Dermis microvascular lymphatic vessel endothelial cell (primary cell): Measurements from ENCODE around the gene RPL22. TPM values are rescaled to one million over a fixed set of nuclear protein-coding genes. Genes with fewer than 3 reads are reported as not detected.

Experiments used
- DNase-seq, 2 donors: peaks; one replicate each; pipeline versions ENCODE4 v3.0.0 to v3.0.0-alpha.2; 2010; ENCODE audit warnings: low read depth in 2 of 2
- total RNA-seq: library from RNA; depleted of rRNA; stranded (reverse); fragments of >200 nt; gene quantifications from 2 replicates; pipeline ENCODE4 v1.2.1, GENCODE V29; 2014

Gene RPL22
- total RNA-seq, 1 donor from 2014 or later = 132 TPM

DNA sequence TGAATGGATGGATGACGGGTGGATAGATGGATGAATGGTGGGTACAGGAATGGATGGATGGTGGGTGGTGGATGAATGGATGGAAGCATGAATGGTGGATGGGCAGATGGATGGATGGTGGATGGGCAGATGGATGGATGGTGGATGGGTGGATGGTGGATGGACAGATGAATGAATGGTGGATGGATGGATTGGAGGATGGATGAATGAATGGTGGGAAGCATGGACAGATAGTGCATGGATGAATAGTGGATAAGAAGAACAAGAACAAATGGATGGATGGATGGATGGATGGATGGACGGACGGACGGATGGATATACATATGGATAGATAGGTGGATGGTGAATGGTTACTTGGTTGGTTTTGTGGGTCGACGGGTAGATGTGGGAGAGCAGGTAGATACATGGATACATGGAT lies 24.0 kb downstream of the RPL22 start:
- no peak for DNase-seq

DNA sequence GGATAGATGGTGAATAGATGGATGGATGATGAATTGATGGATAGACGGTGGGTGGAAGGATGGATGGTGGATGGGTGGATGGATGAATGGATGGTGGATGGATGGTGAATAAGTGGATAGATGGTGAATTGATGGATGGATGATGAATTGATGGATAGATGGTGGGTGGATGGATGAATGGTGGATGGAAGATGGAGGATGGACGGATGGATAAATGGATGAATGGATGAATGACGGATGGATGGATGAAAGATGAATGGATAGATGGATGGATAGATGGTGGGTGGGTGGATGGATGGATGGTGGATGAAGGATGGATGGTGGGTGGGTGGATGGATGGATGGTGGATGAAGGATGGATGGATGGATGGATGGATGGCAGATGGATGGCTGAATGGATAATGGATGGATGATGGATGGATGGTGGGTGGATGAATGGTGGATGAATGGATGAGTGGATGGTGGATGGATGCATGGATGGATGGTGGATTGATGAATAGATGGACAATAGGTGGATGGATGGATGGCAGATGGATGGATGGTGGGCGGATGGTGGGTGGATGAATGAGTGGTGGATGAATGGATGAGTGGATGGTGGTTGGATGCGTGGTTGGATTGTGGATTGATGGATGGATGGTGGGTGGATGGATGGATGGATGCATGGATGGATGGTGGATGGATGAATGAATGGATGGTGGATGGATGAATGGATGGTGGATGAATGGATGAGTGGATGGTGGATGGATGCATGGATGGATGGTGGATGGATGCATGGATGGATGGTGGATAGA lies 24.6 kb downstream of the RPL22 start:
- no peak for DNase-seq

DNA sequence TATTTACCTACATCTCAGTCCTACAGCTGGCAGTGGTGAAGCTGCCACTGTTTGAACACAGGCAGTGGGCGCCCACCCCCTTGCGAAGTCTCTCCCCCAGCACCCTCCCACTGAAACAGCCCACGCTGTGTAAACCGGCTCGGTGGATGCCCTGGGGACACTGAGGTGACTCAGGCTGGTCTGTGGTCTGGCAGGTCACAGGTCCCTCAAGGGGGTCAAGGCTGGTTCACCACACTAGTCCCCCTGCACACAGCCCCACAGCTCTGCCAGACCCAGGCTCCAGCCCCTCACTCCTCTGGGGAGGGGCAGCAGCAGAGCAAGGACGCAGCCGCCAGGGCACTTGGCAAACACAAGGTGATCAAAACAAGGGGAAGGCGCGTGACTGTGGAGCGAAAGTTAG lies 26.8 kb downstream of the RPL22 start:
- DNase-seq = no peak

DNA sequence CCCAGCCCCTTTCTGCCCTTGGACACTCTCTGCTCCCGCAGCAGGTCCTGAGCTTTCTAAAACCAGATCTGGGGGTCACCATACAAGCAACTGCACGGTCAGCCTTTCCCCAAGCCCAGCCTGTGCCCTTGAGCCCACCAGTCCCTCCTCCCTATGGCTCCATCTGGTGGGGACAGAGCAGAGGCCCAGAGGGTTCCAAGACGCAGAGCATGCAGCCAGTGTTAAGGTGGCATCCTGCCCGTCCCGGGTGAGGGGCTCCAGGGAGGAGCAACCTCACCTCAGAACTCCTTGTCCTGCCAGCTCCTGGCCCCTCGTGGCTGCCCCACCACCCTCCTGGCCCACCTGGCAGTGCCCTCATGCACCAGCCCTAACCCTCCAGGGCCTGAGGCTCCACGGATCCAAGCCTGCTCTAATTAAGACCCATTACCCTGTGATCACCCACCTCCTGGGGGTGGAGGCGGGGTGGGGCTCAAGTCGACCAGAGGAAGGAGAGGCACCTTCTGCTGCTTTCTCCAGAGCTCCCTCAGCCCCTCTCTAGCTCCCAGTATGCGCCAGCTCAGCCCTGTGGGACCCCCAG lies 27.8 kb downstream of the RPL22 start:
- DNase-seq = peak in 1 of 2 donors; percentile 37

DNA sequence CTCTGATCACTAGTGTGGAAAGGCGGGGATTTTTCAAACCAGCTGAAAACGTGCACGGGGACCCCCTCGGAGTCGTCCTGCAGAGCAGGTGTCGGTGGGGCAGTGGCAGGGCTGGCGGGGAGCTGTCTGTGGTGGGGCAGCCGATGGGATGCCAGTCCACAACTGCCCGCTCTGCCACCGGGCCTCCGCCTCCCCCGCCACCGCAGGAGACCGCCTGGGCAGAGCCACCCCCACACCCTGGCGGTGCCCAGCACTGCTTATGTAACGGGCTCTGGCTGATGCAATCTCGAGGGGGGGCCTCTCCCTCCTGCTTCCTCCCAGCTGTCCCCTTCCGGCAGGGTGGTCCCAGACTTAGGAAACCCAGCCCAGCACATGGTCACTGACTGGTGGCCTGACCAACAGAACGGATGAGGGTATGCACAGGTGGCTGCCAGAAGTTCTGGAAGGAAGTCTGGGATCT lies 28.6 kb downstream of the RPL22 start:
- no peak for DNase-seq

DNA sequence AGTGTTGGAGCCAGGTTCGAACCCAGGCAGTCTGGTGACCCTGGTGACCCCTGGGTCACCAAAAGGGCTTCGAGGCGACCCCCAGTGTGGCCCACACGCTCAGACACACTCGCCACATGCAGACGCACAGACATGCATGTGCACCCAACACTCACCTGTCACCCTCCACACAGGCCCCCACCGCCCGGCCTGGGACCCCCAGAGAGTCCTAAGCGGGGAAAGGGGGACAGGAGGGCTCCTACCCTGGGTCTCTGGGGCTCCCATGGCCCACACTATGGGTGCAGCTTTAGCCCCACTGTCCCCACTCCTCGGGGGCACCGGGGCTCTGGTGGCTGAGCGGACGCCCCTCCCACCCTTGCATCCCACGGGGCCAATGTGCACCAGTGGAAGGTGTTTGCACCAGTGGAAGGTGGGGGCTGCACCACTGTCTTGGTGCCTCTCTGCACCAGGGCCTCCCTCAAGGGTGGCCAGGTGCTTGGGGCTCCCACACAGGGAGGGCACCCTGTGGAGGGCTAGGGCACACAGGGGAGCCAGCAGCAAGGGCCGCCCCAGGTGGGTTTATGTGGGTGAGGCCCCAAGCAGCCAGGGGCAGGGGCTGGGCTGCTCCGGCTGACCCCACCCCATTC lies 29.2 kb downstream of the RPL22 start:
- no peak for DNase-seq

DNA sequence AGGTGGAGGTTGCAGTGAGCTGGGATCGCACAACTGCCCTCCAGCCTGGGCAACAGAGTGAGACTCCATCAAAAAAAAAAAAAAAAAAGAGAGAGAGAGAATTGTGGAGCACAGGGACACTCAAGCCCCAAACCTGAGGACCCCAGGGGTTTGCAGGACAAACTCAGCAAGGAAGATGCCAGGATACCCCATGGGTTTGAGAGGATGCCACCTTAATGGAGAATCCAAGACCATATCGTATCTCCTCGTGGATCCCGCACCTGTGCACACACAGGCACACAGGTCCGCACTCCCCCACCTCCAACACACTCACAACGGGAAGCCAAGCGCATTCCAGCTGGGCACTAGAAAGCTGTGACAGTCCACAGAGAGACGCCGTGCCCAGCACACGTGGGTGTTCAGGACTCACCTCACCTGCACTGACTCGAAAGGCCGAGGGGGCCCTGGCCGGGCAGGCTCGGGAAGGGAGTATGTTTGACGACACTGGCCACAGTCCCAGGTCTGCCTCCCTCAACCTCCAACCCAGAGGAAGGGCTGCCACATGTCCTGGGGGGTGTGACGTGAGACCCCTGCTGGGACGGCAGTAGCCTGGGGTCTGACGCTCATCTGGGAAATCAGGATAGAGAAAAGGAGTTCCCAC lies 30.3 kb downstream of the RPL22 start:
- DNase-seq = no peak

DNA sequence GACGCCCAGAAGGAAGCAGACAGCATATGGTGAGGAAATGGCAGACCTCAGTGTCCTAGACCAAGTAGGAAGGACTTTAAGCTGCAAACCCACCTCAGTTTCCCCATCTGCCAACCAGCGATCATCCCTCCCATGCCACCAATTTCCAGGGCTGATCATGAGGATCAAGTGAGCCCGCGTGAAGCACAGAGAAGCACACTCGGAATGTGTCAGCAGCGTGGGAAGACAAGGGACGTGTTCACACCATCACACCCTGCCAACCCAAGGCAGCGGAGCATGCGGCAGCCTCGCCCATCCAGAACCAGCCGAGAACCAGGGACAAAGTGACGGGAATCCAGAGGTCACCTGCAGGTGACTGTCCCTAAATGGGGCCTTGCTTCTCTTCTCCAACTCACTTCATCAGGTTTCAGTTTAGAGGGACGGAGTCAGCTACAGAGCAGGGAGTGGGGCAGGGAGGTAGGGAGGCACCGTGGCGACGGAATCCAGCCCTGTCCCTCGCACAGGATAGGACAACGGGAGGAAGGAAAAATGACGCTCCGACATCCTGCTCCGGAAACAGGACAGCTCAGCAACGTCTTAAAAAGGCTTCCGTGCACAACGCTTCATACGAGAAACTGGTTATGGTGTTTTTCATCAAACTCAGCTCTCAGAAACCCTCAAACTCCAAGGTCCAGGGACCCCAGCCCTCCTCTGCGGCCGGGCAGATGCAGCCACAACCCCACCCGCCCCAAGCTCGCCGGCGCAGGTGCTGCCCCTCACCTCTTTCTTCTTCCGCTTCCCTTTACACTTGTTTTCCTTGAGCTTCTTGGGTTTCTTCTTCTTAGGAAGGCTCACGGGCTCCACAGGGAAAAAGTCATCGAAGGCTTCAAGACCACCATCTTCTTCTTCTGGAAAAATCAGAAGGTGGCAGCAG lies 31.7 kb downstream of the RPL22 start:
- DNase-seq = no peak

DNA sequence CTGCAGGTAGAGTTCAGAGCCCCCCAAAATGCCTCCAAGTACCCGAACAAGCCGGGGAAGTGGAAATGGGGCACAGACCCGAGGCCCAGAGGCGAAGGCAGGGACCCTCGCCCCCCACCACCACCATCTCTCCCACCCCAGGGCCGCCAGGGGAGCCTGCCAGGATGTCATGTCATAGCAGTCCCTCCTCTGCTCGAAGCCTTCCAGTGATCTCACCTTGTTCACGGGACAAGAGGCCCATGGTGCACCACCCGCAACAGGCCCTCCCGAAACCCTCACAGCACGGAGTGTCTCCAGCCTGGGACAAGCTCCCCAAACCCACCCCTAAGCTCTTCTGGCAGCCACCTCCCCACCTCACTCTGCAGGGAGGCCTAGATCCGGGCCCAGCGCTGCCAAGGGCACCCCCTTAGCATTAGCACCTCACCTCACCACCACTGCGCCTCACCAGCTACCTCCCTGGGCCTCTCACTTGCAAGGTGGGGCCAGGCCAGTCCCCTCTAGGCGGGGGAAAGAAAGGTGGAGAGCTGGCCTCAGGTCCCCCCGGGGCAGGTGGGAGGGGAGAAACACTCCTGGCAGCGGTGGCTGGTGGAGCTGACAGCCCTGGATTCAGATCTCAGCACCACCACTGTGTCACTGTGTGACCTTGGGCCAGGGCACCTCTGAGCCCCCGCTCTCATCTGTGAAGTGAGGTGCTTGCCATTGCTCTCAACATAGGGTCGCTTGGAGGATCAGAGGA lies 32.6 kb downstream of the RPL22 start:
- no peak for DNase-seq

DNA sequence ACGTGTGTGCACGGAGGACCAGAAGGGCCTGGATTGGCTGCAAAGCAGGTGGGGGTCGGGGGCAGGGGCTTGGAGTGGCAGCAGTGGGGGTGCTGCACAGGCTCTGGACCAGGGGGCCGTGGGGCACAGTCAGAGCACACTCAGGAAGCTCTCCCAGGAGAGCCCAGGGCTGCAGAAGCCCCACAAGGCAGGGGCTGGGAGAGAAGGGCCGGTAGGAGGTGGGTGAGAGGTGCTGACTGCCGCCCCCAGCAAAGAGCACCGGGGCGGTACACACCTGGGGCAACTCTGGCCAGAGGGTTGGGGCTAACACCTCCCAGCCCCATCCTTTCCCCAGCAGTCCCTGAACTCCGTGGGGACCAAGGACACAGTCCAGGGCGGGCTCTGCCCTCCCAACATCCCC lies 33.2 kb downstream of the RPL22 start:
- no peak for DNase-seq

DNA sequence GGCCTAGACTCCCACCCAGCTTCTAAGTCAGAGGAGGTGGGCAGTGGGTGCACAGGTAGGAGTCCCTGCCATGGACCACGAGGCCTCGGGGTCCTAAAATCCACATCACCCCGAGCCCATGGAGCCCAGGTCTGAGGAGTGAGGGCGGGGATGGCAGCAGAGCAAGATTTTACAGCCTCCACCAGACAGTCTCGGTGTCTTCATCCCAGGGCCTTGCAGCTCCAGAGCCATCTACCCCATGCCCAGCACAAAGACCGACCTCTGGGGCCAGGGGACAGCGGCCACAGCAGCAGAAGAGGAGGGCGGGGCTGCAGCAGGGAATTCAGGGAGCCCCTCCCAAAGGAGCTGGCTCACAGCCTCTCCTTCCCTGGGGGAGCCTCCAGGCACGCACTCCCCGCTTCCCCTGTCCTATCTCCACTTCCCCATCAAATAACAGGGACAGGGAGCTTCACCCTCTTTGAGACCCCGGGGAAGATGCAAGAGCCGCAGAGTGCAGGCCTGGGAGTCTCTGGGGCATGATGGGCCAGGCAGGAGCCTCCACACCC lies 33.9 kb downstream of the RPL22 start:
- DNase-seq = no peak

DNA sequence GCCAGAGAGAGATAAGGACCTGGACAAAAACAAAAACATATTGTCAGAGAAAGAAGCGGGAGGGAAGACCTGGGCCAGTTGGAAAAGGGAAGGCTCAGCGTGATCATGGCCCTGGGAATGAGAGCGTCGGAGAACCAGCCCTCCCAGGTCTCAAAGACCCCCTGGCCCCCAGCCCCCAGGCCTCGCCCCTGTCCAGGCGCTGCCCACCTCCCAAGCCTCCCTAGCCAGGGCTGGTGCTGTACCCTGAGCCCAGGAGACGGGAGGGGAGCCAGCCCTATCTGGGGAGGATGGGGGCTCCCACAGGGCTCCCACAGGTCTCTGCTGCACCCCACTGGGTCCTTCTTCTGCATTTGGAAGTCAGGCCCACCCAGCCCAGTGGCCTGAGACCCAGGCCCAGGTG lies 34.4 kb downstream of the RPL22 start:
- DNase-seq = no peak

DNA sequence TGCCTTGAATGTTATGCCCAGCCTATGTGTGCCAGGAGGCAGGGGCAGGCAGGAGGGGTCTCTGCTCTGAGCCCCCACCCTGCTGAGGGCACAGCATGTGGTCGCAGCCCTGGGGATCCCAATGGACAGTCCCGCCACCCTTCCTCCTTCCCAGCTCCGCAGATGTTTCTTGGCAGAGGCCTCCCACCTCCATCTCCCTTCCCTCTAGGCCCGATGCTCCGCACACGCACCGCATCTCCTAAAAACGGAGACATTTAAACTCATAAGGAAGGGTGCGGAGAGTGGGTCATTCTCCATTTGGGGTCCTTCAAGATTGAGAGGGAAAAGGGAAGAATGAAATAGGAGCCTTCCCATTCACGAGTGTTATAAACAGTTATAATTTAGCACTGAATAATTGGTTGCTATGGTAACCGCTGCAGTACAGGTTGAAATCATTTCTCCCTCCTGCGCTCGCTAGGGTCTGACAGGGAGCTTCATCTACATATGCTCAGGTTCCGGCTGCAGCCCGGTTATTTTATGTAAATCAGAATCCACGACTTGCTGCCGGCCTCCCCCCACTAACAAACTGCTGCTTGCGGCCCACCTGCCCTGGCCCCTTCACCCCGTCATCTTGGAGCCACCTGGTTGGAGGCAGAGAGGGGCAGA lies 35.3 kb downstream of the RPL22 start:
- DNase-seq = no peak

DNA sequence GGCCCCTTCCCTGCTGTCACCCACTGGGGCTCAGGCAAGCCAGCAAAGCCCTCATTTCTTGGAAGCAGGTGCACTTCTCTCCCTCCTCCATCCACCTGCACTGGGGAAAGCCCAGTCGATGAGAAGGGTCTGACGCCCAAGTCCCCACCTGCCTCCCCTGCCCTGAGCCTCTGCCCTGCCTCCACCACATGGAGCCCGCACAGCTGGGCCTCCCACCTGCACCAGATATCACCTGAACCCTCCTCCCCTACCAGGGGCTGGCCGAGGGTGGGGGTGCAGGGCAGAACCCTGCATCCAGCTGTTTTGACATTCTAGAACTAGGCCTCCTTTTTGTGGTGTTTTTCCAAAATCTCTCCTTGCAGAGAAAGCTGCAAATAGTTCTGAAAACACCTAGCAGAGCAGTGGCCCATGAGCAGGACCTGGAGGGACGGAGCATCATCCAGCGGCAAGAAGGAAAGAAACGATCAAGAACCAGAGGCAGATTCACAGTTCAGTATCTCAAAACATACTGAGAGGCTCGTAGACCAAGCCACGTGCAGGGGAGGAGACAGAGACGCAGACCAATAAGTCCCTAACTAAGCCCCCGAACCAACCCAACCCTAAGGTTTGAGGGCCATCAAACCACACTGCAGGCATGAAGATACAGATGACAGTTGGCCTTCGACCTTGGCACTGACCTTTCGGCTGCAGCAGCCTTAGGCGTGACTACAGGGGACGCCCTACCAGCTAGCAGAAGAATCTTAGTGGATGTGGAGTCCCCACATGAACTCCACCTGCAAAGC lies 36.0 kb downstream of the RPL22 start:
- DNase-seq = no peak

DNA sequence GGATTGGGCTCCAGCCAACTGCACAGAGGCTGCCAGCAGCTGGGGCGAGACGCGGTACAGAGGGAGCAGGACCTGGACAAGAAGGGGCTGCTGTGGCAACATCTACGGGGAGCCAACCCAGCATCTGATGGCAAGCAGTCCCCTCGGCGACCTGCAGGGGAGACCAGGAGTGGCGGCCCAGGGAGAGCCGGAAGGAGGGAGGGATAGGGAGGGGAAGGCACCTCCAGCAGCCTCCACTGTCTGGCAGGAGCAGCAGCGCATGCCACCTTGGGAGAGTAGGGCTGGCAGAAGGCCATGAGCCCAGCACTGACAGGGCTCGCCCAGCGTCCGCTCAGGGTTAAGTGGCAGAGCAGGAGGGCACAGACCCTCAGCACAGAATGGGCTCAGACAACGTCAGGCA lies 36.6 kb downstream of the RPL22 start:
- no peak for DNase-seq

DNA sequence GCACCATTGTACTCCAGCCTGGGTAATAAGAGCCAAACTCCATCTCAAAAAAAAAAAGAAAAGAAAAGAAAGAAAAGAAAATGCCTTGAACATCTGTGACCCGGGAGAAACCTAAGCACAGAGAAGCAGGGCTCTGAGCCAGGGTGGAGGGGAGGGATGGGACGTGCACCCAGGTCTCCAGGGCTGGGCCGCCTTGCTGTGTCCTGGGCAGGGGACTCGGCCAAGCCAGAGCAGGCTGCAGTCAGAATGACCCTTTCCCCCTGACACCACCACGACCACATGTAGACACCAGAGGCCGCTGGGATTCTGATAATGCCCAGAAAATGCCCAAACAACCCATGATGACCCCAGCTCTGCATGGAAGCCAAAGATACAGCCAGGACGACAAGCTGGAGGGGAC lies 37.1 kb downstream of the RPL22 start:
- DNase-seq = no peak

DNA sequence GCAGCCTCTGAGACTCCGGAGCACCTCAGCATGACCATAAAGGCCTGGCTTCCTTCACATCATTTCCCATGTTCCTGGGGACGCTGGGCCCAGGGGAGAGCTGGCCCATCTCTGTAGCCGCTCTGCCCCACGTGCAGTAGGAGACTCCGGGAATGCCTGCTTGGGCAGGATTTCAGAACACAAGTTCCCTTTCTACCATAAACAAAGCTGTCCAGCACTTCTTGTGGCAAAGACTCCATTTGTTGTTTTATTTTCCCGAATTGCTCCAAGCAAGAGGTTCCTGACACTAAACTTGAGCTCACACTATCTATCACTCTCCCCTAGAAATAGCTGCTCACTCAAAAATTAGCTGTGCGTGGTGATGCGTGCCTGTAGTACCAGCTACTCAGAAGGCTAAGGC lies 41.2 kb downstream of the RPL22 start:
- no peak for DNase-seq

DNA sequence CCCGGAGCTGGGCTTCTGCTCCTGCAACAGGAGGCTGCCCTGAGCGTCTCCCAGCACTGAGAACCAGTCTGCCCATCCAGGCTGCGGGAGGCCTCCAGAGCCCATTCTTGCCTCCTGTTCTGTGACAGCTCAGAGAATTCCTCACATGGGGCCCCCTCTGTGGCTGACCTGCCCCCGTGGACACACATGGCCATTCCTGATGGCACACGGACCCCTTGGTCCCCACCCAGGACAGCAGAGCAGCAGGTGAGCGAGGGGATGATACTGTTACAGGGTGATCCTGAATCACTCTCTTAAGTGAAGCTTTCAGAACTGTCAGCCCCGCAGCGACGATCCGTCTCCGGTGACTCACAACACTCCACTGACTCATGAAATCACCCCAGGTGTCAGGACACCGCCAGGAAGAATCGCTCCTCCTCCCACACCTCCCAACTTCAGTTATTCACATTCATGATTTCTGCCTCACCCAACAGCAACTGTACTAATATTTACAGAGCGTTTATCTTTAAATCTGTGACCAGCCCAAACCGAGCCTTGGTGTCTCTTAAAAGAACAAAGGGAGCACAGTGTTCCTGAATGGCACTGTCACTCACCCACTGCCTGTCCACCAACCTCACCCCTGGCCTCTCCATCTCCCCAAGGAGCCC lies 41.7 kb downstream of the RPL22 start:
- DNase-seq = peak in 1 of 2 donors; percentile 45
